Fibroblast of gingiva (primary cell): ENCODE results near the gene GALNT7.

Source experiments
- DNase-seq: peaks from one replicate; pipeline ENCODE4 v3.0.0-alpha.2; 2011; ENCODE audit warnings: low read depth

The GALNT7 gene

GRCh38 chr4:173357939-173358338, 189.3 kb downstream of the GALNT7 start:
- DNase-seq: no peak

GRCh38 chr4:173360587-173361221, 192.1 kb downstream of the GALNT7 start:
- DNase-seq: no peak

DNA sequence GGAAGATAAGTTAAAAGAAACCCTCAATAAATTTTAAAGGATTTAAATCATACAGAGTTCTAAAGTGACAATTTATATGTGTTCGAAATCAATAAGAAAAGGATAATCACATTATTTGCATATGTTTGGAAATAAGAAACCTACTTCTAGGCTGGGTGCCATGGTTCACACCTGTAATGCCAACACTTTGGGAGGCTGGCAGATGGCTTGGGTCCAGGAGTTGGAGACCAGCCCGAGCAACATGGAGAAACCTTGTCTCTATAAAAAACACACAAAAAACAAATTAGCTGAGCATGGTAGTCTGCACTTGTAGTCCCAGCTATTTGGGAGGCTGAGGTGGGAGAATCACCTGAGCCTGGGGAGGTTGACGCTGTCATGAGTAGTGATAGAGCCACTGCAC, 194.1 kb downstream of the GALNT7 start:
- no peak for DNase-seq

- no peak for DNase-seq
Observed at GRCh38 chr4:173365359-173365996, 196.9 kb downstream of the GALNT7 start.

- DNase-seq: no peak
Observed at GRCh38 chr4:173367285-173367684, 198.7 kb downstream of the GALNT7 start.

DNA sequence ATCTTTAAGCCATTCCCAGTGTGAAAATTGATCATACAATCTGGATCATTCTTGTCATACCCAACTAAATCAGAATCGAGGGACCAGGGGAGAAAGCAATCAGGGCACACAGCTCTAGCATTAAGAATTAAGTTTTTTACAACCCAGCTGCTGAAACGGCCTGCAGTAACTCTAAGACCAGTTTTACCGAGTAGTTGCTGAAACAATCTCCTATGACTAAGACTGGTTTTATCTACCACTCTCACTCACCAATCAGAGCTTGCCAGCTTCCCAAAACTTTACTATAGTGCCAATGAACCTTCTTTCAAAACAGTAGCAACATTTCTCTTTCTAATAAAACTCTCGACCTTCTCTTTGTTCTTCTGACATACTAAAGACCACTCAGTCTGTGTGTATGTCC, 199.3 kb downstream of the GALNT7 start:
- DNase-seq: peak; percentile 35

DNA sequence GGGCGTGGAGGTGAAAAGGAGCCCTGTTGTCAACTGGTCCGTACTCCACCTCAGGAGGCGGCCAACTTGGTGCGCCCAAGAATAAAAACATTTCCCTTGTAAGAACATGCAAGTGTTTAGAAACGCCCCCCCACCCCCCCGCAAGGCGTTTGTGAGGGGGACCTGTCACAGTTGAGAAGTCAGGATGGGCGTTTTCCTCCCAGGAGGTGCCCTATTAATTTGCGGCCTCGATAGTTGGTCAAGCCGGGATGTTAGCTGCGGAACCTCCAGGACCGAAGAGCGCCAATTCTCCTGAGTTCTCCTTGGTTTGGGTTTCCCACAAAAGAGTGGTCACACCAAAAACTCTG, 201.5 kb downstream of the GALNT7 start:
- no peak for DNase-seq

GRCh38 chr4:173370477-173371291, 202.1 kb downstream of the GALNT7 start, which contains the start of gene SAP30:
Gene SAP30, plus strand, starts transcription at chr4:173370954. Its CDS starts 229 bp downstream, at chr4:173371183.
- DNase-seq: peak; percentile 99

DNA sequence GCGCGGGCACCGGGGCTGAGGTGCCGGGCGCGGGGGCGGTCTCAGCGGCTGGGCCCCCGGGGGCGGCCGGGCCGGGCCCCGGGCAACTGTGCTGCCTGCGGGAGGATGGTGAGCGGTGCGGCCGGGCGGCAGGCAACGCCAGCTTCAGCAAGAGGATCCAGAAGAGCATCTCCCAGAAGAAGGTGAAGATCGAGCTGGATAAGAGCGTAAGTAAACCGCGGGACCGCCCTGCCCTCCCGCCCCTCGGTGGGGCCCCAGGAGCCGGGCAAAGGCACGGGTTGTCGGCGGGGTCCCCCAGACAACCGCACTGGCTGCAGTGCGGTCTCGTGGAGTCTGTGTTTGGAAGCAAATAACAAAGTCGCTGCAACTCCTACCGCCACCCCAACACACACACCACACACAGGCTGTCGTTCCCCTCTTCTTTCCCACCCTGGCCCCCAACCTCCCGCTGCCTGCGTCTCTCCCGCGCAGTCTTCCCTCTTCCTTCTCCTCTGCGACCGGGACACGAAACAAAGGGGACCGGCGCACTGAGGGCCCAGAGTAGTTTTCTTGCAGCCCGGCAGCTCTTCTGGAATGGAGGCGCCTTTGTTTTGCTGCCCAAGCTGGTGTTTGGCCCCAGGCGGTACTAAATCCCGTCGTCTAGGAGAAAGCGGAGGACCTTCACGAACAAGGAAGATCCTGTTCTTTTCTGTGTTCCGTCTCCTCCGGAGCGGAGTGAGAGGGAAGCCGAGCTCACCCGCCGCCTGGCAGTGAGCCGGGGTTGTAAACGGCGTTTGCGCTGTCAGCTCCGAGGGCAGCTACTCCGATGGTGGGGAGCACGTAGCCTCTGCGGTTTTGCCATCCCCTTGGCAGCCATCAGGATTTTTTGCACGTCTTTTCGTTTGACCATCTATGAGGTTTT, 202.9 kb downstream of the GALNT7 start:
- peak; percentile 74 for DNase-seq
